ENCODE measurements around the gene PHACTR3.

Gene PHACTR3

DNA sequence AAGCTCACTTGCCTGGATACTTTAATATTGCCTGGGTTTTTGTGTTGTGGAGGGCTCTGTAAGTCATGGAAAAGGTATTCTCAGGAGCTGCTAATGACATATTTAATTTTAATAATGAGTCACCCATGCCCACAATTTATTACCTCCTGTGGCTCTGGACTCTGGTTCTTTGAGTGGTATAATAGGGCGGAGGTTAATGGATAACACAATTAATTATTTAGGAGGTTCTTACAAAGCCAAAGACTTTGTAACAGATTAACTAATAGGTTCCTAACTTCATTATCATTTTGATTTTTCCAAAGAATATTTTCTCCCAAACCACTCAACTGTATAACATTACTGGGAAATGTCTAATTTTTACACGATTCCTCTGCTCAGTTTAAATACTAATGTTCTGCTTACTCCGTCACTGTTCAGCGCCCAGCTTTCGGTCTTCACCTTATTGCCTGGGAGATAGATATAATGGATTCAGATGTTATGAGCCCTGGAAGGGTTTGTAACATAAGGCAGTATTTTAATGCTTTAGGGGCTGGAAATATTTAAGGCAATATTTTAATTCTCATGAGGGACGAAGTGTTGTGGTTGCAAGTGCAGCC lies 29.4 kb downstream of the PHACTR3 start:
- DNase-seq (ENCODE audit: low read depth): no peak
- H3K4me3 ChIP-seq (ENCODE audit: low read depth, low read length): no peak overlapping the region

GRCh38 chr20:59634435-59635005 lies 30.2 kb downstream of the PHACTR3 start:
- H3K4me3 ChIP-seq (ENCODE audit: low read depth, low read length): no peak overlapping the region
- no peak for DNase-seq (ENCODE audit: low read depth)

- no peak overlapping the region for H3K4me3 ChIP-seq (ENCODE audit: low read depth, low read length)
- no peak for DNase-seq (ENCODE audit: low read depth)
Observed at GRCh38 chr20:59636766-59637370, 32.5 kb downstream of the PHACTR3 start.

DNA sequence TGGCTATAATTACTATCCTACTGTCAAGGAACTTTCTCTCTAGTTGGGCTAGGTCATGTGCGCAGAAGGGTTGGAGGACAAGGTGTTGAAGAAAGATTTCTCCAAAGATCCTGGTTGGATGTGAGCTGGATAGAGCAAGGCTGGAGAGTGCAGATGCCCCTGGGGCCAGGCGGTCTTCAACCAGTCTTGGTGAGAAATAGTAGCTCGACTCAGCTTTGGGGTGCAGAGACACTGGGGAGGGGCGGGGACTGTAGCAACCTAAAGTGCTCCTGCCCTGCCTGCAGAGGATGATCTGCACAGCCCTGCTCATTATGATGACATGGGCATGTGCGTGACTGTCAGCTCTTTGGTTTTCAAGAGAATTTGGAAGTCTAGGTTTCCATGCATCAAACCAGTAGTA lies 35.9 kb downstream of the PHACTR3 start:
- DNase-seq (ENCODE audit: low read depth): no peak
- H3K4me3 ChIP-seq (ENCODE audit: low read depth, low read length): no peak overlapping the region

DNA sequence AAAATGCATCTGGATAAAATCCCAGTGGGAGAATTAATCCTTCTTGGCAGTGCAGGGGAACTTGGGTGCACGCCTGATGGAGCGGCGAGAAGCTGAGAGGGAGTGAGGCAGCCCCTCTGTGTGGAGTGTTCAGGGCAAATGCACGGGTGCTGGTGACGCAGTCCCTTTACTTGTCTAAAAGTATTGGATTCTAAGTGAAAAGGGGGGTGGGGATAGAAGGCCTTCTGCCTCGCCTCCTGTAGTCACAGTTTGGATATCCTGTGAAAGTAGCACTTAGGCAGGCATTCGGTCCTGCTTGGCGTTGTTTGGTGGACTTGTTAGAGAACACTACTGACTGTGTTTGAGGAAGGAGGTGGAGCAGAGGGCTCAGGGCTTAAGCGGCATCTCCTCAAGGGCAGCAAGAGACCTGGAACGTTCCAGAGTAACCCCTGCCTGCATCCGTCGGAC lies 39.3 kb downstream of the PHACTR3 start:
- H3K4me3 ChIP-seq (ENCODE audit: low read depth, low read length): no peak overlapping the region
- DNase-seq (ENCODE audit: low read depth): no peak

DNA sequence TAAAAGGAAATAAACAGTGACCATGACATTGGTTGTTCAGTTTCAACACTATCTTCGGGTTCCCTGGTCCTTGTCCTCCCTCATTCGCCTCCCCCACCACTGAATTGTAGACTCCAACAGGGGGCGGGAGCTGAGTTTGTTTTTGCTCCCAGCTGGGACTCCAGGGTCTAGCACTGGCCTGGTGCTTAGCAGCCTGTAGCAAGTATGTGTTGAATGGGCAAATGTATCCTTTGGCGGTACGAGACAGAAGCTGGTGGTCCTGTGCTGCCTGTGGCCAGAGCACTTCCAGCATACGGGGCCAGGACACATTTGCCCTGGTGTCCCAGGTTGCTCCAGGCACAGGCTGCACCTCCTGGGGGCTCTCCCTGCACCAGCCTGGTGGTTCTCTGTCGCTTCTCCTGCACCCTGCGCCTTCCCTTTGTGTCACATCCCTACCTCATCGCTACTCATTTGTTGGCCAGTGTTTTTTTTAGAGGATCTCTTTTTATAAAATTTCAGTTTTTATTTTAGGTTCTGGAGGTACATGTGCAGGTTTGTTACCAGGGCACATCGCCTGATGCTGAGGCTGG lies 40.1 kb downstream of the PHACTR3 start:
- DNase-seq (ENCODE audit: low read depth): no peak
- no peak overlapping the region for H3K4me3 ChIP-seq (ENCODE audit: low read depth, low read length)

GRCh38 chr20:59645271-59645670 lies 40.9 kb downstream of the PHACTR3 start:
- DNase-seq (ENCODE audit: low read depth): no peak
- H3K4me3 ChIP-seq (ENCODE audit: low read depth, low read length): no peak overlapping the region

DNA sequence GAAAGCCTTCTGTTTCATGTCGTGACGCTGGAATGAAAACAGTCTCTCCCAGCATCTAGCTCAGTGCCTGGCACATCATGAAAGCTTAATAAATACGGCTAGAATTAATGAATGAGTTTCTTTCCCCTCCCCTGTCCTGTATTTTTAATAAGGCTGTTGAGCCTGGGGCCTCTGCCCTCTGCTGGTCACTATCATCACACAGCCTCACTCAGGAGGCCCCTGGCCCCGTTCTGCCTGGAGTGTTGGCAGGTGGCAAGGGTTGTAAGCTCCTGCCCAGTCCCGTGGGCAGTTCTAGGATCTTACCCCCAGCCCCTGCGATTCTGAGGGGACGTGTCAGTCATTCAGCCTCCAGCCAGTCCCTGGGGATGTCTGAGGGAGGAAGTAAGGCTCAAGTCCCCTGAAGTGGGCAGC lies 41.4 kb downstream of the PHACTR3 start:
- no peak for DNase-seq (ENCODE audit: low read depth)
- no peak overlapping the region for H3K4me3 ChIP-seq (ENCODE audit: low read depth, low read length)

GRCh38 chr20:59646487-59646886 lies 42.1 kb downstream of the PHACTR3 start:
- DNase-seq (ENCODE audit: low read depth): no peak
- H3K4me3 ChIP-seq (ENCODE audit: low read depth, low read length): no peak overlapping the region

DNA sequence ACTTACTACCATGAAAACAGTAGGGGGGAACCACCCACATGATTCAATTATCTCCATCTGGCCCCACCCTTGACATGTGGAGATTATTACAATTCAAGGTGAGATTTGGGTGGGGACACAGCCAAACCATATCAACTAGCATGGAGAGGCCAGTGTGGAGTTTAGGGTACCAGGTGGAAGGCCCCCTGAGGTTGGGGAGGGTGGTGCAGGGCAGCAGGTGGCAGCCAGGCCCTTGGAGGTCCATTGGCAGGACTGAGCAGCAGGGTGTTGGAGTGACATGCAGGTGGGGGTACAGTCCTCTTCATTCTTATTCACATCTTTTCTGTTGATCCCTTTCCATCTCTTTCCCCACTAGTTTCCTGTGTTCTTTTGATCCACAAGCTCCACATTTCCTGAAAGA lies 42.9 kb downstream of the PHACTR3 start:
- DNase-seq (ENCODE audit: low read depth): no peak
- H3K4me3 ChIP-seq (ENCODE audit: low read depth, low read length): no peak overlapping the region

DNA sequence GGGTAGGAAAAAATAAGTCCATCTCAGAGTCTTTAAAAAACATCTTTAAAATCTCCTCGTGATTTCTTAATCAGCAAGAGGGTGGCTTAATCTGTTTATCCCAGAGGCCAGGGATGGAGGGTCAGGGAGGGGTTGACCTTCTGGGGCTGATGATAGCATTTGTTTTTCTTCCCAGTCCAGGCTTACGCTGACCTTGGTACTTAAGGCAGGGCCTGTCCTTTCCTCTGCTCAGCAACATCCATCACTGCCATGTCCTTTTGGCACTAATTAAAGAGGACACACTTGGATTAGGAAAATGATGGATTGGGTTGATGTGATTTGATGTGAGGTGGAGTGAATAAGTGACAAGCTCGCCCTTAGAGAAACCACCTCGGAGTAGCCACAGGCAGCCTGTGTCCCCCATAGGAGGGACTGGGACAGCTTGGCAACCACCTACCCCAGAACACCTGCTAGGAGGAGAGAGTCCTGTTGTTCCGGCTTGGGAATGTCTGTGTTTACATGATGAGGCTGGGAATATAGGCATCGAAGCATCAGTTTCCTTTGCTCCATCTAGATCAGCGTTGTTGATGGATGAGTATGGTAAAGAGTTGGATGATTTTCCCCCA lies 44.2 kb downstream of the PHACTR3 start:
- H3K4me3 ChIP-seq (ENCODE audit: low read depth, low read length): no peak overlapping the region
- no peak for DNase-seq (ENCODE audit: low read depth)

GRCh38 chr20:59650418-59650817 lies 46.1 kb downstream of the PHACTR3 start:
- H3K4me3 ChIP-seq (ENCODE audit: low read depth, low read length): no peak overlapping the region
- no peak for DNase-seq (ENCODE audit: low read depth)

- H3K4me3 ChIP-seq (ENCODE audit: low read depth, low read length): no peak overlapping the region
- DNase-seq (ENCODE audit: low read depth): no peak
Observed at GRCh38 chr20:59652381-59652780, 48.0 kb downstream of the PHACTR3 start.

- H3K4me3 ChIP-seq (ENCODE audit: low read depth, low read length): no peak overlapping the region
- no peak for DNase-seq (ENCODE audit: low read depth)
Observed at GRCh38 chr20:59656417-59656816, 52.1 kb downstream of the PHACTR3 start.

DNA sequence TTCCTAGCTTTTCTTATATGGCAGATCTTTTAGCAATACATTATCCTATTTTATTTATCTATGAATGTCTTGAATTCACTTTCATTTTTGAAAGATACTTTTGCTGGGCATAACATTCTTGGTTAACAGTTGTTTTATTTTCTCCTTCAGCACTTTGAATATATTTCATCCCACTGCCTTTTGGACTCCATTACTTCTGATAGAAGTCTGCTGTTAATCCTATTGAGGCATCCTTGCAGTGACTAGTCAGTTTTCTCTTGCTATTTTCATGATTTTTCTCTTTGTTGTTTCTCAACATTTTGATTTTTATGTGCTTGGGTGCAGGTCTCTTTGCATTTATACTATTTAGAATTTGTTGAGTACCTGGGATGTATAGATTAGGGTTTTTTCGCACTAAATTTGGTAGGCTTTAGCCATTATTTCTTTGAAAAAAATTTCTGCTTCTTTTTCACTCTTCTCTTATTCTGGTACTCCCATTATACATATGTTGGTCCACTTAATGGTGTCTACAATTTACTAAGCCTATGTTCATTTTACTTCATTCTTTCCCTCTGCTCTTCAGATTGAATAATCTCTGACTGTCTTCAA lies 53.2 kb downstream of the PHACTR3 start:
- H3K4me3 ChIP-seq (ENCODE audit: low read depth, low read length): no peak overlapping the region
- DNase-seq (ENCODE audit: low read depth): no peak

GRCh38 chr20:59660471-59660870 lies 56.1 kb downstream of the PHACTR3 start:
- DNase-seq (ENCODE audit: low read depth): no peak
- no peak overlapping the region for H3K4me3 ChIP-seq (ENCODE audit: low read depth, low read length)

DNA sequence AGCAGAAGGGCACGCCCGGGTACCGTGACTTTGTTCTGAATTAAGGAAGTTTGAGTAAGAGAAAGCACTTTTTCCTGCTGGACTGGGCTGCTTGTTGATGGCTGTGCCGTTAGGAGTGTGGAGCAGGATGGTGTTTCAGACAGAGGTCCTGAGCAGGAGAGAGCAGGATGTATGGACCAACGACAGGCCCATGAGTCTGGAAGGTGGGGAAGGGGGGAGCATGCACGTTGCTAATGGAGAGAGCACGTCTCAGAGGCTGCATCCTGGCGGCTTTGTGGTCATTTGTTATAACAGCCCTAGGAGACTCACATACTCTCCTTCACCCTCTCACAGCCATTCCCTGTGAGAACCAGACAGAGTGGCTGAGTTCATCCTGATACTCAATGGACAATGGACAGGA lies 56.8 kb downstream of the PHACTR3 start:
- no peak for DNase-seq (ENCODE audit: low read depth)
- no peak overlapping the region for H3K4me3 ChIP-seq (ENCODE audit: low read depth, low read length)

DNA sequence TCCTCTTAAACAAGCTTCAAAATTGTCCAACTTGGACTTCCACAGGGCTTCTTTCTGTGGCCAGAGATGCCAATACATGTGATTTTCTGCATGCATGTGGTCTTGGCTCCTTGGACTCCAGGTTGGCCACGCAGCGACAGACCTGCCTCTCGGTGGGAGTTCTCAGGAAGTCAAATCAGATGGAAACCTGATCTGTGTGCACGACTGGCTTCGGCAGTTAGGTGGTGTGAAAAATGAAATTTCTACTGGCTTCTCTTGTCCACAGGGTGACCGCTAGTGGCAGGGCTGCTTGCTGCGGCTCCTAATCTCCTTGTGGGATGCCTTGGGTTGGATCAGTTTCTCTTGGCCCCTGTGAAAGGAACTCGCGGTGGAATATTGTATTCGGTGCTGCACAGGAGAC lies 57.3 kb downstream of the PHACTR3 start:
- DNase-seq (ENCODE audit: low read depth): no peak
- H3K4me3 ChIP-seq (ENCODE audit: low read depth, low read length): no peak overlapping the region

DNA sequence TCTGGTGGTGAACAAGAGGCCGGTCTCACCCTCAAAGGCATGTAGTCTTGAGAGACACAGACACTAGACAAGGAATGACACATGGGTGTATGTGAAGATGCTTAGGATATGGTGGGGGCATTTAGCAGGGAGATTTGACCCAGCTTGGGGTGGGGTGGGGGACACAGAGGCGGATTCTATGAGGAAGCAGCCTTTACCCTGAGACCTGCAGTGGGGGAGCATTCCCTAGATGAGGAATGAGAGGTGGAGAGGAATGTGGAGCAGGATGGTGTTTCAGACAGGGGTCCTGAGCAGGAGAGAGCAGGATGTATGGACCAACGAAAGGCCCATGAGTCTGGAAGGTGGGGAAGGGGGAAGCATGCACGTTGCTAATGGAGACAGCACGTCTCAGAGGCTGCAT lies 57.8 kb downstream of the PHACTR3 start:
- no peak overlapping the region for H3K4me3 ChIP-seq (ENCODE audit: low read depth, low read length)
- DNase-seq (ENCODE audit: low read depth): no peak

GRCh38 chr20:59662856-59663512 lies 58.6 kb downstream of the PHACTR3 start:
- H3K4me3 ChIP-seq (ENCODE audit: low read depth, low read length): no peak overlapping the region
- no peak for DNase-seq (ENCODE audit: low read depth)
